ENCODE results near the gene CST7. TPM values are rescaled to one million over a fixed set of nuclear protein-coding genes. Genes with fewer than 3 reads are reported as not detected.

CST7 gene
- total and polyA plus RNA-seq, 2 donors (not counting 3 experiments of a cell fraction or from before 2014, with no cell fraction given), result not detected

GRCh38 chr20:24957326-24958016, 8.4 kb downstream of the CST7 start:
- H3K9ac ChIP-seq (replicated peaks; ENCODE audit: extremely low read depth, insufficient read depth, low read length), result no peak overlapping the region
- H3K27me3 ChIP-seq (ENCODE audit: control insufficient read depth in 2 of 2, insufficient read depth in 2 of 2, low read length in 2 of 2), result no peaks in the 10 kb centered on the region
- POLR2A ChIA-PET, result no interaction called here
- no peak overlapping the region for H3K4me3 ChIP-seq (replicated peaks in 1 of 3; ENCODE audit: insufficient read depth in 1 of 3, low read depth in 1 of 3, low read length in 3 of 3)
- no TSS peak for BruUV-seq (replicated peaks)
- H3K36me3 ChIP-seq (ENCODE audit: control insufficient read depth in 2 of 2, extremely low read depth in 1 of 2, insufficient read depth in 2 of 2, low read length in 2 of 2), result peaks cover 0 to 2% of the 10 kb centered on the region in 2 experiments
- H3K4me2 ChIP-seq (ENCODE audit: insufficient read depth, low read length), result no peak overlapping the region
- no peak overlapping the region for H2AFZ ChIP-seq (ENCODE audit: low read depth, low read length)
- intact Hi-C loops (cut with micrococcal nuclease) (no loop called here), dilution Hi-C loops (cut with MboI; ENCODE audit: extremely low pct_ligation_motif_present, low sequenced_read_pairs) (no loop called here)
- CTCF ChIA-PET, result no interaction called here
- H3K27ac ChIP-seq (ENCODE audit: insufficient read depth, low read depth, low read length), result no peak overlapping the region
- H3K9me1 ChIP-seq (replicated peaks; ENCODE audit: control insufficient read depth, extremely low read depth, insufficient read depth, low read length), result no peaks in the 10 kb centered on the region
- H3K79me2 ChIP-seq (ENCODE audit: control insufficient read depth, insufficient read depth, low read length), result no peaks in the 10 kb centered on the region
- no peaks in the 10 kb centered on the region for H3K9me3 ChIP-seq (replicated peaks; ENCODE audit: control insufficient read depth, insufficient read depth, low read length)
- no peak for TF ChIP-seq FOS (IDR thresholded peaks at IDR 0.05; ENCODE audit: borderline replicate concordance, insufficient read depth, low read length)
- no peaks in the 10 kb centered on the region for H3K4me1 ChIP-seq (ENCODE audit: control insufficient read depth, extremely low read depth, insufficient read depth, low read length)
- DNase-seq (ENCODE audit: low read depth, low spot score) (no peak), FAIRE-seq (no peak)
- no peaks in the 10 kb centered on the region for H4K20me1 ChIP-seq (replicated peaks; ENCODE audit: control insufficient read depth, extremely low read depth, insufficient read depth, low read length)

GRCh38 chr20:24958506-24959385, 9.7 kb downstream of the CST7 start:
- dilution Hi-C loops (cut with MboI; ENCODE audit: extremely low pct_ligation_motif_present, low sequenced_read_pairs), result no loop called here
- no TSS peak for BruUV-seq (replicated peaks)
- TF ChIP-seq GATA2 (IDR thresholded peaks at IDR 0.05; ENCODE audit: insufficient read depth, insufficient read length, low read depth, low read length), result no peak
- TF ChIP-seq FOS (IDR thresholded peaks at IDR 0.05; ENCODE audit: borderline replicate concordance, insufficient read depth, low read length), result no peak
- TF ChIP-seq POLR2A (IDR thresholded peaks at IDR 0.05; ENCODE audit: low read depth, low read length), result no peak
- no peak for TF ChIP-seq JUN (IDR thresholded peaks at IDR 0.05; ENCODE audit: borderline replicate concordance, insufficient read depth, insufficient read length, low read depth)
- no peak for TF ChIP-seq POLR2AphosphoS5 (IDR thresholded peaks at IDR 0.05; ENCODE audit: insufficient read depth, low read depth, low read length)
- no peak for TF ChIP-seq EZH2 (IDR thresholded peaks at IDR 0.05; ENCODE audit: borderline replicate concordance, low read depth, low read length, severe bottlenecking)
- no peak for TF ChIP-seq CTCF (IDR thresholded peaks at IDR 0.05; ENCODE audit: extremely low read depth in 1 of 2, insufficient read depth in 1 of 2, low read depth in 1 of 2, low read length in 2 of 2)
- TF ChIP-seq MAX (IDR thresholded peaks at IDR 0.05; ENCODE audit: insufficient read depth, insufficient read length), result no peak
- no peak for TF ChIP-seq MYC (IDR thresholded peaks at IDR 0.05; ENCODE audit: low read depth, low read length)

More at GRCh38 chr20:24958506-24959385, 9.7 kb downstream of the CST7 start:
- DNase-seq (ENCODE audit: low read depth, low spot score), result no peak
- no peaks in the 10 kb centered on the region for H3K27me3 ChIP-seq (ENCODE audit: control insufficient read depth in 2 of 2, insufficient read depth in 2 of 2, low read length in 2 of 2)
- H3K79me2 ChIP-seq (ENCODE audit: control insufficient read depth, insufficient read depth, low read length), result no peaks in the 10 kb centered on the region
- no peak overlapping the region for H3K9ac ChIP-seq (replicated peaks; ENCODE audit: extremely low read depth, insufficient read depth, low read length)
- peaks cover 2 to 8% of the 10 kb centered on the region in 2 experiments for H3K36me3 ChIP-seq (ENCODE audit: control insufficient read depth in 2 of 2, extremely low read depth in 1 of 2, insufficient read depth in 2 of 2, low read length in 2 of 2)
- ChIA-PET POLR2A (no interaction called here), CTCF (no interaction called here)
- H4K20me1 ChIP-seq (replicated peaks; ENCODE audit: control insufficient read depth, extremely low read depth, insufficient read depth, low read length), result no peaks in the 10 kb centered on the region
- H3K4me2 ChIP-seq (ENCODE audit: insufficient read depth, low read length), result no peak overlapping the region
- no peak overlapping the region for H2AFZ ChIP-seq (ENCODE audit: low read depth, low read length)
- FAIRE-seq, result no peak
- no peaks in the 10 kb centered on the region for H3K9me3 ChIP-seq (replicated peaks; ENCODE audit: control insufficient read depth, insufficient read depth, low read length)
- no peaks in the 10 kb centered on the region for H3K4me1 ChIP-seq (ENCODE audit: control insufficient read depth, extremely low read depth, insufficient read depth, low read length)
- H3K9me1 ChIP-seq (replicated peaks; ENCODE audit: control insufficient read depth, extremely low read depth, insufficient read depth, low read length), result no peaks in the 10 kb centered on the region
- H3K27ac ChIP-seq (ENCODE audit: insufficient read depth, low read depth, low read length), result no peak overlapping the region
- H3K4me3 ChIP-seq (replicated peaks in 1 of 3; ENCODE audit: insufficient read depth in 1 of 3, low read depth in 1 of 3, low read length in 3 of 3), result no peak overlapping the region
- intact Hi-C loops (cut with micrococcal nuclease), result no loop called here

Measured in endothelial cell of umbilical vein (primary cell).